Measurements from ENCODE around the gene LITAFD. TPM values are rescaled to one million over a fixed set of nuclear protein-coding genes. Genes with fewer than 3 reads are reported as not detected.

LITAFD gene
- total and polyA plus RNA-seq, 2 of the 4 experiments (the other 2 are of a cell fraction), result not detected

GRCh38 chr16:8926827-8927226, 44.7 kb downstream of the LITAFD start:
- H2AK9ac ChIP-seq (replicated peaks; ENCODE audit: low read depth, low read length, poor library complexity), result no peak overlapping the region
- DNase-seq (no peak), ATAC-seq (ENCODE audit: low read depth) (no peak)
- H3K4ac ChIP-seq (ENCODE audit: low read depth, low read length), result no peak overlapping the region
- no peak overlapping the region for H2AFZ ChIP-seq (replicated peaks; ENCODE audit: low read length, poor library complexity)
- H3K4me2 ChIP-seq (ENCODE audit: low read depth, low read length), result no peak overlapping the region
- no peak overlapping the region for H4K91ac ChIP-seq (ENCODE audit: insufficient read depth, low read depth, low read length)
- no peak overlapping the region for H4K8ac ChIP-seq (ENCODE audit: low read depth in 2 of 2, low read length in 2 of 2)
- H3K27ac ChIP-seq (ENCODE audit: insufficient read depth, low read length), result no peak overlapping the region
- H3K4me1 ChIP-seq (ENCODE audit: control insufficient read depth, insufficient read depth, low read length), result peaks cover 2% of the 10 kb centered on the region; the same call in 1 of the 2 replicates
- H3K18ac ChIP-seq (ENCODE audit: low read depth, low read length), result no peak overlapping the region
- H4K20me1 ChIP-seq (ENCODE audit: insufficient read depth, low read length), result peaks cover 78% of the 10 kb centered on the region
- no peak overlapping the region for H2BK120ac ChIP-seq (ENCODE audit: low read depth, low read length)
- H3K79me1 ChIP-seq (ENCODE audit: low read depth in 1 of 2, low read length in 2 of 2), result peaks cover 34 to 80% of the 10 kb centered on the region in 2 experiments
- dilution Hi-C loops (cut with HindIII; ENCODE audit: low sequenced_read_pairs, unreplicated experiment), result no loop called here
- ChIA-PET CTCF (no interaction called here), POLR2A (ENCODE audit: unreplicated experiment) (no interaction called here)
- peaks cover 19% of the 10 kb centered on the region for H3K9me1 ChIP-seq (ENCODE audit: insufficient read depth, low read length)
- peaks cover 26% of the 10 kb centered on the region for H3K36me3 ChIP-seq (ENCODE audit: control insufficient read depth, insufficient read depth, low read length)
- no peak overlapping the region for H2BK15ac ChIP-seq (ENCODE audit: low read depth, low read length)
- H2AK5ac ChIP-seq (ENCODE audit: low read depth, low read length), result no peak overlapping the region
- no peak overlapping the region for H3K14ac ChIP-seq (replicated peaks; ENCODE audit: low read depth, low read length)
- 80% methylated on average over 1 of the region's 11 CpGs; no CpG with 5 or more reads in 1 of the 2 experiments for WGBS, 2 experiments (ENCODE audit: extremely low coverage in 2 of 2, insufficient read length in 1 of 2)
- intact Hi-C loops (cut with micrococcal nuclease), result loop anchor here (10.0 kb wide), 1 partner anchor 108 kb away; no protein-coding TSS in a partner anchor
- H3K9me3 ChIP-seq (ENCODE audit: control insufficient read depth, insufficient read depth, low read length), result no peaks in the 10 kb centered on the region
- TF ChIP-seq NFE2L2 (IDR thresholded peaks at IDR 0.05; ENCODE audit: low read depth, low read length) (no peak), MAFK (IDR thresholded peaks at IDR 0.05; ENCODE audit: low read depth, low read length) (no peak), CHD1 (IDR thresholded peaks at IDR 0.05; ENCODE audit: low read depth, low read length) (no peak), ELK1 (IDR thresholded peaks at IDR 0.05; ENCODE audit: borderline replicate concordance, low read depth, low read length) (no peak), MXI1 (IDR thresholded peaks at IDR 0.05; ENCODE audit: borderline replicate concordance, low read depth, low read length) (no peak), RCOR1 (IDR thresholded peaks at IDR 0.05; ENCODE audit: insufficient replicate concordance, low read length) (no peak)
- no TSS peak for BruUV-seq (replicated peaks)
- no peak overlapping the region for H3K9ac ChIP-seq (ENCODE audit: low read depth, low read length)
- H2BK20ac ChIP-seq (ENCODE audit: low read depth, low read length), result no peak overlapping the region
- no peak overlapping the region for H3K56ac ChIP-seq (ENCODE audit: extremely low read depth, insufficient read depth, low read length)
- no peak overlapping the region for H3K23ac ChIP-seq (ENCODE audit: low read depth, low read length)
- in situ Hi-C loops (cut with MboI; ENCODE audit: low sequenced_read_pairs), result no loop called here
- H3K4me3 ChIP-seq (ENCODE audit: insufficient read depth, low read depth, low read length), result no peak overlapping the region
- no peak overlapping the region for H2BK5ac ChIP-seq (ENCODE audit: low read depth, low read length, poor library complexity, severe bottlenecking)
- H3K27me3 ChIP-seq (ENCODE audit: control insufficient read depth, insufficient read depth, low read length), result no peaks in the 10 kb centered on the region
- H4K5ac ChIP-seq (ENCODE audit: low read depth, low read length), result no peak overlapping the region
